ENCODE measurements around the gene CFC1.
"Not testable (repeated sequence)": the region's sequence is repeated elsewhere in the genome, so short reads cannot be mapped to it uniquely, and the experiment has no call there.

Gene CFC1

GRCh38 chr2:130583582-130583981, 15.8 kb downstream of the CFC1 start:
- H3K4me3 ChIP-seq (ENCODE audit: low read depth, low read length), result not testable (repeated sequence)

GRCh38 chr2:130582970-130583369, 16.4 kb downstream of the CFC1 start:
- H3K4me3 ChIP-seq (ENCODE audit: low read depth, low read length), result not testable (repeated sequence)

DNA sequence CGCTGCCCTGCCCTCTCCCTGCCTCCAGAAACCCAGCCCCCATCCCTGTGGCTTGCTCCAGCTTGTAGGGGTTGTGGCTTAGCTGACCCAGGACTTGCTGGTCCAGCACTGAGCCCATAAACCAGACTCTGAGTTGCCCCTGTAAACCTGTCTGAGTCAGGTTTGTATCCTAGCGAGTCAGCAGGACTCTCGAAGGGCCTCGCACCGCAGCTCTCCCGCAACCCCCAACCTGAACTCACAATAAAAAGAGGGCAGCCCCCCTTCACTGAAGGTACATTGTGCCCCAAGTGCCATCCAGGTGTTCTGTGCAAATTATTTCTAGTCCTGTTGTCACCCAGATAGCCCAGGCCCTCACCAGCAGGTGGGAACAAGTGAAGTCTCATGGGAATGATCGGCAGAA, 17.9 kb downstream of the CFC1 start:
- H3K4me3 ChIP-seq (ENCODE audit: low read depth, low read length), result not testable (repeated sequence)

DNA sequence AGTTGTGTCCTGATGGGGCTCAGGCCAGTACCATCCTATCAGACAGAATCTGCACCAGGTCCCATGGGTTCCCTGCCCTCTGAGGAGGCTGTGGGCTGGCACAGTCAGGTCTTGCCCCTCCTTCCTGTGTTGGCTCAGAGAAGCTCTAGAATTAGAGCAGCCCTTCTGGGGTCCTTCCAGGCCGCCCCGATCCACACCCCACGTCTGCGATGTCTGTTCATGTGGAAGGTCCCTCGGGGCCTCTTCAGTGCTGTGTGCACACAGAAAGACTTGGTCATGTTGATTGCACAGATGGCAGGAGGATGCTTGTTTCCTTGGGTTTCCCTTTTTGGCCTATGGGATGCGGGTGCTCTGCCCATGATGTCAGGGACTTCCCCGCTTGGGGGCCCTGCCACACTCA, 20.3 kb downstream of the CFC1 start:
- H3K4me3 ChIP-seq (ENCODE audit: low read depth, low read length), result not testable (repeated sequence)

DNA sequence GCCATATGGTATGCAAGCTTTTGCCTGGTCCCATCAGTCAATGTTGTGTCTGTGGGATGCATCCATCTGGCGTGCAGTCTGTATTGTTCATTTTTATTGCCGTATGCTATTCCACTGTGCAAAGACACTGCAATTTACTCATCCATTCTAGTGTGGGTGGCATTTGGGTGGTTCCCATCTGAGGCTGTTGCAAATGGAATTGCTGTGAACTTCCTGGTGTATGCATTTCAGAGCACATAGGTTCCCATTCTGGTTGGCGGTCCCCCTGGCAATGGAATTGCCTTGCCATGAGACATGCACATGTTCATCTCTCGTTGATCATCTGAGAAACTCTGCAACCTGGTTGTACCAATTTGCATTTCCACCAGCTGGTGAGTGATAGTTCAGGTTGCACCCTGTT, 21.8 kb downstream of the CFC1 start:
- H3K4me3 ChIP-seq (ENCODE audit: low read depth, low read length), result not testable (repeated sequence)

DNA sequence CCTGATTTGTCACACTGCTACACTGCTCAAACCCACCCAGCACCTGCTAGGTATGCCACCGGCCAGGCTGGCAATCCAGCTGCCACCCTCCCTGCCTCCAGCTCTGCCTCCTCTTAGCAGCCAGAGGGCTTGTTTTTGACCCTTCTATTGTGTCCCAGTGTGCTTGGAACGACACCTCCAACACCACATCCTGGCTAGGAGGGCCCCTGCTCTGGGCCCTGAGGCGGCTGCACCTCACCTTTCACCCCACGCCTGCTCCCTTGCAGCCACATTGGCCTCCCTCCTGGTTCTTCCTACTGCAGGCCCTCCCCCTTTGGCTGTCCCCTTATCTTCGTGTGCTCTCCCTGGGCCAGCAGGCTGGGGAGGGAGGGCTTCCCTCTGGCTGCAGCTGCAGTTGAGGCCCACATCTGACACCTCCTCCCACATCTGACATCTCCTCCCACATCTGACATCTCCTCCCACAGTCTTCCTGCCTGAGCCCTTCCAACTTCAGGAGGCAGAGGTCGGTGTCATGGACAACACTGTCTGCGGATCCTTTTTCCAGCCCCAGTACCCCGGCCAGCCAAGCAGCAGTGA, 23.1 kb downstream of the CFC1 start:
- not testable (repeated sequence) for H3K4me3 ChIP-seq (ENCODE audit: low read depth, low read length)

DNA sequence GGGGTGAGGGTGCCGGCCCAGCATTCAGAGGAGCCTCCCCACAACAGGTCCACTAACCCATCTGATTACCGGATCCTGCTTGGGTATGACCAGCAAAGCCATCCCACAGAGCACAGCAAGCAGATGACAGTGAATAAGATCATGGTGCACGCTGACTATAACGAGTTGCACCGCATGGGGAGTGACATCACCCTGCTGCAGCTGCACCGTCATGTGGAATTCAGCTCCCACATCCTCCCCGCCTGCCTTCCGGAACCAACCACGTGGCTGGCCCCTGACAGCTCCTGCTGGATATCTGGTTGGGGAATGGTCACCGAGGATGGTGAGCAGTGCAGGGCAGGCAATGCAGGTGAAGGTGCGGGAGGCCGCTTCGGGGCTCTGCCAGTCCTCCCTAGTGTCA, 25.1 kb downstream of the CFC1 start:
- H3K4me3 ChIP-seq (ENCODE audit: low read depth, low read length), result not testable (repeated sequence)

- H3K4me3 ChIP-seq (ENCODE audit: low read depth, low read length), result not testable (repeated sequence)
Observed at GRCh38 chr2:130571929-130572328, 27.4 kb downstream of the CFC1 start.

- H3K4me3 ChIP-seq (ENCODE audit: low read depth, low read length), result not testable (repeated sequence)
Observed at GRCh38 chr2:130566165-130566564, 33.2 kb downstream of the CFC1 start.

GRCh38 chr2:130556441-130556840, 42.9 kb downstream of the CFC1 start:
- not testable (repeated sequence) for H3K4me3 ChIP-seq (ENCODE audit: low read depth, low read length)

DNA sequence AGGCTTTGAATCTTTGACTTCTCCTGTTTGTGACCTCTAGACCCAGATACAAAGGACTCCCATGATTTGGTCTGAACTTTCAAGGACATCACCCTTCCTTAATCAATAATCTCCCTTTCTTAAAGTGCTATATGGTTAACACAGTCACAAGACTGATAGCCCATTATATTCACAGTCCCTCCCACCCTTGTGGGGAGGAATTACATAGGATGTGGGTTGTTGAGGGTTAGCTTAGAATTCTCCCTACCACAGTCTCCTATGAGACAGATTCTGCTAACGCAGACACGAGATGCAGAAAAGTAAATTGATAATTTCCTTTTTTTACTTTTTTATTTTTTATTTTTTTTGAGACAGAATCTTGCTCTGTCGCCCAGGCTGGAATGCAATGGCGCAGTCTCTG, 45.2 kb downstream of the CFC1 start:
- not testable (repeated sequence) for H3K4me3 ChIP-seq (ENCODE audit: low read depth, low read length)

DNA sequence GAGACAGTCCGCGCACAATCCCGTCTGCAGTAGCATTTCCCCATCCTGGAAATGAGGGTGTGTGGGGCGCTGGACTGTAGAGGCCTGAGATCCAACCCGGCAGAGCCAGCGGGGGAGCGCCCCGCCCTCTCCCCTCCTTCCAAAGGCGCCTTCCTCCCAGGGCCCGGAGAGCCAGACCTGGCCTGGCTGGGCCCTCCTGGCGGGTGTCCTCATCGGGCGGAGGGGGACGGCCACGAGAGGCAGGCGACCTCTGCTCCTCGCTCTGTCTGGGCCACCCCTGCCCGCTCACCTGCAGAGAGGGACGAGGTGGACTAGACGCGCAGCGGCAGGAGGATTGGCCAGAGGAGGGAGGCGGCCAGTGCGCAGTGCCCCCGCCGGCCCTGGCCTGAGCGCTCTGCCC, 49.9 kb downstream of the CFC1 start:
- H3K4me3 ChIP-seq (ENCODE audit: low read depth, low read length), result not testable (repeated sequence)

DNA sequence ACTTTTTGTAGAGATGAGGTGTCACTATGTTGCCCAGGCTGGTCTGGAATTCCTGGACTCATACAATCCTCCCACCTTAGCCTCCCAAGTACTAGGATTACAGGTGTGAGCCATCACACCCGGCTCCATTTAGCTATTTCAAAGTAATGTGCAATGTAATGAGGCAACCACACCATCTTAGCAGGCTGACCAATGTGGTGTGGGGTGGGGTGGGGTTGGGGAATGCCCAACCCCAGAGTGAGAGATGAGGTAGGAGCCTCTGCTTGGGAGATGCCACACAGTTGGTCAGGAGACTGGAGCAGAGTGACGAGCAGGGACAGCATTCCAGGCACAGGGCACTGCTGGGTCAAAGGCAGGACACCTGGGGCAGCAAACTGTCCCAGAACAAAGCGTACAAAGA, 51.0 kb downstream of the CFC1 start:
- not testable (repeated sequence) for H3K4me3 ChIP-seq (ENCODE audit: low read depth, low read length)

DNA sequence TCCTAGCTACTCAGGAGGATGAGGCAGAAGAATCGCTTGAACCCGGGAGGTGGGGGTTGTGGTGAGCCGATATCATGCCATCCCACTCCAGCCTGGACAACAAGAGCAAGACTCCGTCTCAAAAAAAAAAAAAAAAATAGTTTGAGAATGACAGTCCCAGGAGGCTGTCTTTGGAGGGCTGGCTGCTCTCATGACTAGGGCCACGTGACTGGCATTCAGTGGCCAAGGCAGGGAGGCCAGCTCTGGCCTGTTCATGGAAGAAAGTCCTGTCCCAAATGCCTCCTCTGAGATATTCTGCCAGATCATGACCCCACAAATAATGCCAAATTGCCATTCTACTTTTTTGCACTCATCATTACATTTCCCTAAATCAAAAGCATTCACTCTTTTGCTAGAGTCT, 54.4 kb downstream of the CFC1 start:
- not testable (repeated sequence) for H3K4me3 ChIP-seq (ENCODE audit: low read depth, low read length)

DNA sequence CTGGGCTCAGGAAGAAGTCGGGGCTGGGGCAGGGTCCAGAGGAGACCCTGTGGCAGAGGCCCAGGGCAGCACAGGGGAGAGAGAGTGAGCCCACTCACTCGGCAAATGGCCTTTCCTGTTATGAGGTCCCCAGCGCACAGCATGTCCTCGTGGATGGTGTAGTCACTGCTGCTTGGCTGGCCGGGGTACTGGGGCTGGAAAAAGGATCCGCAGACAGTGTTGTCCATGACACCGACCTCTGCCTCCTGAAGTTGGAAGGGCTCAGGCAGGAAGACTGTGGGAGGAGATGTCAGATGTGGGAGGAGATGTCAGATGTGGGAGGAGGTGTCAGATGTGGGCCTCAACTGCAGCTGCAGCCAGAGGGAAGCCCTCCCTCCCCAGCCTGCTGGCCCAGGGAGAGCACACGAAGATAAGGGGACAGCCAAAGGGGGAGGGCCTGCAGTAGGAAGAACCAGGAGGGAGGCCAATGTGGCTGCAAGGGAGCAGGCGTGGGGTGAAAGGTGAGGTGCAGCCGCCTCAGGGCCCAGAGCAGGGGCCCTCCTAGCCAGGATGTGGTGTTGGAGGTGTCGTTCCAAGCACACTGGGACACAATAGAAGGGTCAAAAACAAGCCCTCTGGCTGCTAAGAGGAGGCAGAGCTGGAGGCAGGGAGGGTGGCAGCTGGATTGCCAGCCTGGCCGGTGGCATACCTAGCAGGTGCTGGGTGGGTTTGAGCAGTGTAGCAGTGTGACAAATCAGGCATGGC, 55.4 kb downstream of the CFC1 start:
- not testable (repeated sequence) for H3K4me3 ChIP-seq (ENCODE audit: low read depth, low read length)

GRCh38 chr2:130542789-130543188, 56.6 kb downstream of the CFC1 start:
- H3K4me3 ChIP-seq (ENCODE audit: low read depth, low read length), result not testable (repeated sequence)
